HepG2 (cell line): Measurements from ENCODE around the gene AHCYL1. TPM values are rescaled to one million over a fixed set of nuclear protein-coding genes. Genes with fewer than 3 reads are reported as not detected.

Source experiments
- ATAC-seq: fragments of 200-7000 bp; cut with Tn5 transposase; 3 replicates; pipeline ENCODE4 v1.9.1; 2020; ENCODE audit warnings: mild to moderate bottlenecking, moderate library complexity
- BruUV-seq: library from RNA; stranded (reverse); fragments of 400-500 nt; replicated peaks from 2 replicates; lab custom pipeline; 2021; lab: Mats Ljungman, UMichigan
- CTCF ChIA-PET: fragments of 300-600 bp; formaldehyde crosslinking; extraction: SDS; loops from one replicate; lab custom pipeline; 2021; ENCODE audit warnings: low total read pairs, inconsistent platforms, low intra/inter-chr PET ratio; lab: Yijun Ruan, JAX
- POLR2A ChIA-PET: fragments of 350-600 bp; sonication (Branson Sonifier 250); formaldehyde crosslinking; loops from one replicate; lab custom pipeline; 2020; ENCODE audit warnings: antibody characterized with exemption, inconsistent platforms; lab: Yijun Ruan, JAX
- DNase-seq: peaks from one replicate; pipeline ENCODE4 v3.0.0-alpha.2; 2015; ENCODE audit warnings: low spot score
- FAIRE-seq: peaks from 3 replicates; lab custom pipeline; 2011; peaks lifted over from hg19 to GRCh38; lab: Jason Lieb, UNC
- H2AFZ ChIP-seq: one replicate; pipeline ENCODE4 v1.6.1; 2011; ENCODE audit warnings: low read length, inconsistent platforms
- H3K27ac ChIP-seq: fragments of 300-600 bp; 3 replicates; pipeline ENCODE4 v1.8.0; 2011; ENCODE audit warnings: mixed run types, mild to moderate bottlenecking, mixed read lengths, low read length, inconsistent platforms; ENCODE audit not compliant: insufficient read depth; ENCODE audit errors: extremely low read length
- H3K27me3 ChIP-seq, 2 experiments: fragments of 200-600 bp in 1 of 2; 2 replicates in 1 of 2; 3 replicates in 1 of 2; pipeline versions ENCODE4 v1.6.0 to v1.8.0; 2011; ENCODE audit warnings: low read length in 2 of 2, mild to moderate bottlenecking in 2 of 2, moderate library complexity in 2 of 2, inconsistent platforms in 1 of 2; ENCODE audit not compliant: insufficient read depth in 2 of 2, control insufficient read depth in 1 of 2
- H3K36me3 ChIP-seq, 2 experiments: fragments of 200-600 bp in 1 of 2; replicated peaks in 1 of 2; 2 replicates in 1 of 2; 3 replicates in 1 of 2; pipeline versions ENCODE4 v1.5.1 to v1.8.0; 2011; ENCODE audit warnings: low read length in 2 of 2, inconsistent platforms in 1 of 2; ENCODE audit not compliant: insufficient read depth in 2 of 2, control insufficient read depth in 1 of 2
- H3K4me1 ChIP-seq: 2 replicates; pipeline ENCODE4 v1.5.1; 2012; ENCODE audit warnings: low read length, inconsistent platforms; ENCODE audit not compliant: insufficient read depth
- H3K4me2 ChIP-seq: 2 replicates; pipeline ENCODE4 v1.6.0; 2011; ENCODE audit warnings: low read depth, low read length, inconsistent platforms
- H3K4me3 ChIP-seq, 3 experiments: fragments of 200-600 bp in 1 of 3; sonication (generic), shearing (Covaris generic) in 1 of 3; replicated peaks in 1 of 3; 2 replicates each; pipeline ENCODE4 v1.5.1; 2011 to 2016; ENCODE audit warnings: low read length in 3 of 3, inconsistent platforms in 2 of 3, low read depth in 2 of 3, mild to moderate bottlenecking in 2 of 3, control low read depth in 1 of 3, mixed read lengths in 1 of 3; ENCODE audit not compliant: insufficient read depth in 1 of 3
- H3K79me2 ChIP-seq: one replicate; pipeline ENCODE4 v1.6.1; 2011; ENCODE audit warnings: low read length, inconsistent platforms; ENCODE audit not compliant: insufficient read depth
- H3K9ac ChIP-seq: 2 replicates; pipeline ENCODE4 v1.6.0; 2011; ENCODE audit warnings: mild to moderate bottlenecking, low read depth, low read length, inconsistent platforms; ENCODE audit not compliant: insufficient read depth
- H3K9me3 ChIP-seq: 2 replicates; pipeline ENCODE4 v1.5.1; 2012; ENCODE audit warnings: mild to moderate bottlenecking, low read length
- H4K20me1 ChIP-seq: 2 replicates; pipeline ENCODE4 v1.6.0; 2011; ENCODE audit warnings: inconsistent platforms, mild to moderate bottlenecking, low read length, moderate library complexity; ENCODE audit not compliant: insufficient read depth
- FOSL1 ChIP-seq: sonication (generic); formaldehyde crosslinking; IDR thresholded peaks from 2 replicates; pipeline ENCODE4 v1.9.0; 2021; ENCODE audit warnings: missing genetic modification reagents, borderline replicate concordance
- FOXK2 ChIP-seq: fragments of 450-650 bp; IDR thresholded peaks from 2 replicates; pipeline ENCODE4 v1.6.1; 2016
- MEIS2 ChIP-seq: sonication (generic); formaldehyde crosslinking; IDR thresholded peaks from 2 replicates; pipeline ENCODE4 v1.9.0; 2021; ENCODE audit warnings: mild to moderate bottlenecking, missing genetic modification reagents
- NFRKB ChIP-seq: fragments of 450-650 bp; IDR thresholded peaks from 2 replicates; pipeline ENCODE4 v1.6.1; 2017
- ONECUT2 ChIP-seq: sonication (generic); formaldehyde crosslinking; IDR thresholded peaks from 2 replicates; pipeline ENCODE4 v1.4.0; 2020; ENCODE audit warnings: missing genetic modification reagents
- TERF1 ChIP-seq: sonication (generic); formaldehyde crosslinking; IDR thresholded peaks from 2 replicates; pipeline ENCODE4 v1.8.0; 2022; ENCODE audit warnings: mild to moderate bottlenecking, missing genetic modification reagents, moderate library complexity
- TOE1 ChIP-seq: sonication (generic); formaldehyde crosslinking; IDR thresholded peaks from 2 replicates; pipeline ENCODE4 v1.4.0; 2020; ENCODE audit warnings: mild to moderate bottlenecking, missing genetic modification reagents
- ZFX ChIP-seq: sonication (generic); formaldehyde crosslinking; IDR thresholded peaks from 2 replicates; pipeline ENCODE4 v1.4.0; 2020; ENCODE audit warnings: mild to moderate bottlenecking, low read depth, missing genetic modification reagents, moderate library complexity
- ZNF768 ChIP-seq: sonication (generic); formaldehyde crosslinking; IDR thresholded peaks from 2 replicates; pipeline ENCODE4 v1.4.0; 2020; ENCODE audit warnings: missing genetic modification reagents
- ZSCAN31 ChIP-seq: sonication (generic); formaldehyde crosslinking; IDR thresholded peaks from 2 replicates; pipeline ENCODE4 v1.5.0; 2020; ENCODE audit warnings: low read depth, mild to moderate bottlenecking, missing genetic modification reagents
- WGBS: methylation state at CpG from one replicate; pipeline ENCODE4 v1.1.6; 2017; ENCODE audit warnings: low lambda C conversion rate; 5-methylcytosine and 5-hydroxymethylcytosine counted together
- in situ Hi-C: cut with HindIII; loops from 2 replicates; pipeline ENCODE4 v1.10.0; 2017; ENCODE audit warnings: low pct_unique_long_range_greater_than_20kb; ENCODE audit not compliant: extremely low pct_ligation_motif_present
- intact Hi-C: fragments of 100-400 bp; cut with micrococcal nuclease; formaldehyde crosslinking; loops from one replicate; pipeline ENCODE4 v1.10.0; 2022; ENCODE audit not compliant: unreplicated experiment
- polyA plus RNA-seq, 8 experiments: library from polyadenylated mRNA; depleted of rRNA in 3 of 8; stranded (reverse) in 7 of 8; unstranded in 1 of 8; fragments of >200 nt; fragmentation: Illumina TruSeq in 4 of 8; extraction: Trizol in 4 of 8; gene quantifications; 2 replicates each; pipeline versions ENCODE4 v1.2.1 to v1.2.3, GENCODE V29; 2011 to 2016; ENCODE audit warnings: low read depth in 4 of 8, missing spikeins in 1 of 8, mixed read lengths in 1 of 8; ENCODE audit not compliant: insufficient read depth in 1 of 8
- total RNA-seq, 5 experiments: library from RNA; depleted of rRNA; stranded (reverse); fragments of >200 nt; fragmentation: Illumina TruSeq; extraction: Trizol; gene quantifications; 2 replicates each; pipeline ENCODE4 v1.2.3, GENCODE V29; 2016; ENCODE audit warnings: low read depth in 1 of 5
- TF ChIP-seq, protein P1 (sequence below): sonication (generic); formaldehyde crosslinking; IDR thresholded peaks from 2 replicates; pipeline ENCODE4 v1.9.0; 2021; ENCODE audit warnings: missing genetic modification reagents, borderline replicate concordance
- TF ChIP-seq, protein P2 (sequence below): sonication (generic); formaldehyde crosslinking; IDR thresholded peaks from 2 replicates; pipeline ENCODE4 v1.4.0; 2020; ENCODE audit warnings: missing genetic modification reagents, mild to moderate bottlenecking, borderline replicate concordance
- TF ChIP-seq, protein P3 (sequence below): sonication (generic); formaldehyde crosslinking; IDR thresholded peaks from 2 replicates; pipeline ENCODE4 v1.5.0; 2020; ENCODE audit warnings: mild to moderate bottlenecking, missing genetic modification reagents

Gene AHCYL1
- total and polyA plus RNA-seq, 2 of the 13 experiments (the other 11 are each of a cell fraction or from before 2014, with no cell fraction given): 40.9 to 76.3 TPM

DNA sequence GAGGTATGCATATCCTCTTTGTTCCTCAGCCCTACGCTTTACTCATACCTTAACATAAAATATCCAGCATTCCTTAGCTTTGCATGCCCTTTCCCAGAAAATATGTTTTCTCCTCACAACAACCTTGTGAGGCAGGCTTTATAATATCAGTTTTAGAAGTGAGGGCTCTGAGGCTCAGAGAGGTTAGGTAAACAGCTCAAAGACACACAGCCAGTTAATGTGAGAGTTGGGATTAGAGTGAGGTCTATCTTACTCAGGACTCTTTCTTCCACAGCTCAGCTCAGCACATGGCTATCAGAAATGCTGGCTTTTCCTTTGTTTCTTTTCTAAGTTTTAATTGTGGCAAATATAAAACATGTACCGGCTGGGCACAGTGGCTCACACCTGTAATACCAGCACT, 46.0 kb upstream of the AHCYL1 start:
- Histone ChIP-seq H3K27me3 (no peaks in the 10 kb centered on the region), H3K9ac (no peak overlapping the region), H3K9me3 (peaks cover 14% of the 10 kb centered on the region), H2AFZ (no peak overlapping the region), H3K36me3 (no peaks in the 10 kb centered on the region), H4K20me1 (no peaks in the 10 kb centered on the region), H3K27ac (no peak overlapping the region), H3K4me3 (no peak overlapping the region), H3K4me1 (peaks cover 33% of the 10 kb centered on the region), H3K4me2 (no peak overlapping the region), H3K79me2 (no peaks in the 10 kb centered on the region)
- ATAC-seq: no peak
- intact Hi-C loops (no loop called here), in situ Hi-C loops (no loop called here)
- BruUV-seq: no TSS peak
- ChIA-PET CTCF (no interaction called here), POLR2A (interaction anchor here (1.3 kb wide), 1 partner anchor 21 kb away, joined by 3 read pairs; no protein-coding TSS in a partner anchor)
- TF ChIP-seq, protein P1, sequence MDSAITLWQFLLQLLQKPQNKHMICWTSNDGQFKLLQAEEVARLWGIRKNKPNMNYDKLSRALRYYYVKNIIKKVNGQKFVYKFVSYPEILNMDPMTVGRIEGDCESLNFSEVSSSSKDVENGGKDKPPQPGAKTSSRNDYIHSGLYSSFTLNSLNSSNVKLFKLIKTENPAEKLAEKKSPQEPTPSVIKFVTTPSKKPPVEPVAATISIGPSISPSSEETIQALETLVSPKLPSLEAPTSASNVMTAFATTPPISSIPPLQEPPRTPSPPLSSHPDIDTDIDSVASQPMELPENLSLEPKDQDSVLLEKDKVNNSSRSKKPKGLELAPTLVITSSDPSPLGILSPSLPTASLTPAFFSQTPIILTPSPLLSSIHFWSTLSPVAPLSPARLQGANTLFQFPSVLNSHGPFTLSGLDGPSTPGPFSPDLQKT (CRISPR knock-in tag): no peak
- peak; percentile 71; the same call in 1 of the 2 replicates for TF ChIP-seq ZNF768
- no peak for FAIRE-seq
- WGBS: 88% methylated on average over 2 of the region's 2 CpGs
- no peak for DNase-seq

DNA sequence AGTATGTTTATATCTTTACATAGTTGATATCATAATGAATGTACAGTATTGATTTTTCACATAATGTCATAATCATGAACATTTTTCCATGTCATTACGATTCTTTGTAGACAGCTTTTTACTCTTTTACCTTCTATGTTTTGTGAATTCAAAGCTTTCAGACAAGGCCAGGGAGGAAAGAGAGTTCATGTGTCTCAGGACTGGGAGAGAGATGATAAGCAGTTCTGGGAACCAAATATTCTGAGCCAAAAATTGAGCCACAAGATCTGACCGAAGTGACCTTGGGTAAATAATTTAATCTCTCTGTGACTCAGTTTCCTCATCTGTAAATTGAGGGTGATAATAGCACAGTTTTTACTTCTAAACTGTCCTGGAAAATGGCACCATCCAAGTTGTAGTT, 42.1 kb upstream of the AHCYL1 start:
- H3K9me3 ChIP-seq: peaks cover 5% of the 10 kb centered on the region
- H3K4me3 ChIP-seq: no peak overlapping the region
- H4K20me1 ChIP-seq: no peaks in the 10 kb centered on the region
- whole genome bisulfite sequencing: 26% methylated on average over 2 of the region's 2 CpGs
- no peaks in the 10 kb centered on the region for H3K27me3 ChIP-seq
- H3K4me1 ChIP-seq: peaks cover 12% of the 10 kb centered on the region
- DNase-seq: no peak
- H3K4me2 ChIP-seq: no peak overlapping the region
- no peak for ATAC-seq
- intact Hi-C loops (no loop called here), in situ Hi-C loops (no loop called here)
- POLR2A ChIA-PET: no interaction called here
- BruUV-seq: no TSS peak
- FAIRE-seq: no peak
- H3K79me2 ChIP-seq: no peaks in the 10 kb centered on the region
- no peak overlapping the region for H2AFZ ChIP-seq
- H3K27ac ChIP-seq: no peak overlapping the region
- no peak overlapping the region for H3K9ac ChIP-seq
- no peaks in the 10 kb centered on the region for H3K36me3 ChIP-seq
- CTCF ChIA-PET: no interaction called here
- no peak for TF ChIP-seq TERF1 (CRISPR knock-in tag)
- TF ChIP-seq ONECUT2 (CRISPR knock-in tag): no peak
- TF ChIP-seq ZSCAN31 (CRISPR knock-in tag): no peak
- TF ChIP-seq, protein P2, sequence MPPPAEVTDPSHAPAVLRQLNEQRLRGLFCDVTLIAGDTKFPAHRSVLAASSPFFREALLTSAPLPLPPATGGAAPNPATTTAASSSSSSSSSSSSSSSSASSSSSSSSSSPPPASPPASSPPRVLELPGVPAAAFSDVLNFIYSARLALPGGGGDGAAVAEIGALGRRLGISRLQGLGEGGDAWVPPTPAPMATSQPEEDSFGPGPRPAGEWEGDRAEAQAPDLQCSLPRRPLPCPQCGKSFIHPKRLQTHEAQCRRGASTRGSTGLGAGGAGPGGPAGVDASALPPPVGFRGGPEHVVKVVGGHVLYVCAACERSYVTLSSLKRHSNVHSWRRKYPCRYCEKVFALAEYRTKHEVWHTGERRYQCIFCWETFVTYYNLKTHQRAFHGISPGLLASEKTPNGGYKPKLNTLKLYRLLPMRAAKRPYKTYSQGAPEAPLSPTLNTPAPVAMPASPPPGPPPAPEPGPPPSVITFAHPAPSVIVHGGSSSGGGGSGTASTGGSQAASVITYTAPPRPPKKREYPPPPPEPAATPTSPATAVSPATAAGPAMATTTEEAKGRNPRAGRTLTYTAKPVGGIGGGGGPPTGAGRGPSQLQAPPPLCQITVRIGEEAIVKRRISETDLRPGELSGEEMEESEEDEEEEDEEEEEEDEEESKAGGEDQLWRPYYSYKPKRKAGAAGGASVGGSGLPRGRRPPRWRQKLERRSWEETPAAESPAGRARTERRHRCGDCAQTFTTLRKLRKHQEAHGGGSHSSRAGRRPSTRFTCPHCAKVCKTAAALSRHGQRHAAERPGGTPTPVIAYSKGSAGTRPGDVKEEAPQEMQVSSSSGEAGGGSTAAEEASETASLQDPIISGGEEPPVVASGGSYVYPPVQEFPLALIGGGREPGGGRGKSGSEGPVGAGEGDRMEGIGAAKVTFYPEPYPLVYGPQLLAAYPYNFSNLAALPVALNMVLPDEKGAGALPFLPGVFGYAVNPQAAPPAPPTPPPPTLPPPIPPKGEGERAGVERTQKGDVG (CRISPR knock-in tag): no peak
- TF ChIP-seq FOSL1 (CRISPR knock-in tag): no peak
- TF ChIP-seq, protein P3, sequence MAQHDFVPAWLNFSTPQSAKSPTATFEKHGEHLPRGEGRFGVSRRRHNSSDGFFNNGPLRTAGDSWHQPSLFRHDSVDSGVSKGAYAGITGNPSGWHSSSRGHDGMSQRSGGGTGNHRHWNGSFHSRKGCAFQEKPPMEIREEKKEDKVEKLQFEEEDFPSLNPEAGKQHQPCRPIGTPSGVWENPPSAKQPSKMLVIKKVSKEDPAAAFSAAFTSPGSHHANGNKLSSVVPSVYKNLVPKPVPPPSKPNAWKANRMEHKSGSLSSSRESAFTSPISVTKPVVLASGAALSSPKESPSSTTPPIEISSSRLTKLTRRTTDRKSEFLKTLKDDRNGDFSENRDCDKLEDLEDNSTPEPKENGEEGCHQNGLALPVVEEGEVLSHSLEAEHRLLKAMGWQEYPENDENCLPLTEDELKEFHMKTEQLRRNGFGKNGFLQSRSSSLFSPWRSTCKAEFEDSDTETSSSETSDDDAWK (CRISPR knock-in tag): no peak
- TF ChIP-seq TOE1: no peak
- TF ChIP-seq FOXK2: no peak
- TF ChIP-seq MEIS2 (CRISPR knock-in tag): no peak
- TF ChIP-seq ZFX (CRISPR knock-in tag): no peak
- TF ChIP-seq NFRKB: no peak
